ENCODE data around the gene CCNQ. TPM values are rescaled to one million over a fixed set of nuclear protein-coding genes. Genes with fewer than 3 reads are reported as not detected.

The CCNQ gene
- total and polyA plus RNA-seq, 12 donors = 16.9 to 132 (median 22.9) TPM

DNA sequence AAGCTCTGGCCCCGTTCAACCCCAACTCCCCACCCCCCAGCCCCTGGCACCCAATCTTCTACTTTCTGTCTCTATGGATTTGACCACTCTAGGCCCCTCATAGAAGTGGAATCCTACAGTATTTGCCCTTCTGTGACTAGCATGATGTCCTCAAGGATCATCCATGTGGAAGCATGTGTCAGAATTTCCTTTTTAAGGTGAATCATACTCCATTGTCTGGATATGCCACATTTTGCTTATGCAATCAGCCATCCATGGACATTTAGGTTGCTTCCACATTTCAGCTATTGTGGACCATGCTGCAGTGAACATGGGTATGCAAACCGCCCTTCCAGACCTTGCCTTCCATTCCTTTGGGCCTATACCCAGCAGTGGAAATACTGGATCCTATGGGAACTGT is 15.5 kb downstream of the CCNQ start:
- intact Hi-C loops (cut with DNase I) = no loop called here
- WGBS, 2 donors = 67 to 82% methylated on average over 2 of the region's 2 CpGs
- peaks cover 0 to 21% (median 0%) of the 10 kb centered on the region in 9 donors for H3K36me3 ChIP-seq
- TF ChIP-seq CTCF (IDR thresholded peaks at IDR 0.05) = no peak
- no peaks in the 10 kb centered on the region for H3K9me3 ChIP-seq
- no peak overlapping the region for H3K27ac ChIP-seq
- H3K4me1 ChIP-seq = peaks cover 0 to 10% (median 0%) of the 10 kb centered on the region in 9 donors
- H3K4me3 ChIP-seq = no peak overlapping the region
- DNase-seq (no peak), ATAC-seq (no peak)
- H3K27me3 ChIP-seq = peaks cover 0 to 2% (median 0%) of the 10 kb centered on the region in 7 donors

GRCh38 chrX:153582896-153583295 is 16.0 kb downstream of the CCNQ start:
- ATAC-seq (peak in 6 of 8 donors; percentile 41 to 75 (median 56)), DNase-seq (peak in 1 of 2 donors; percentile 27)
- TF ChIP-seq CTCF (IDR thresholded peaks at IDR 0.05) = no peak
- H3K36me3 ChIP-seq = peaks cover 0 to 16% (median 0%) of the 10 kb centered on the region in 9 donors
- peaks cover 0 to 5% (median 0%) of the 10 kb centered on the region in 7 donors for H3K27me3 ChIP-seq
- H3K27ac ChIP-seq = no peak overlapping the region
- peaks cover 0 to 10% (median 0%) of the 10 kb centered on the region in 9 donors for H3K4me1 ChIP-seq
- H3K9me3 ChIP-seq = no peaks in the 10 kb centered on the region
- 28 to 29% methylated on average over 13 of the region's 13 CpGs for WGBS, 2 donors
- H3K4me3 ChIP-seq = no peak overlapping the region
- intact Hi-C loops (cut with DNase I) = no loop called here

DNA sequence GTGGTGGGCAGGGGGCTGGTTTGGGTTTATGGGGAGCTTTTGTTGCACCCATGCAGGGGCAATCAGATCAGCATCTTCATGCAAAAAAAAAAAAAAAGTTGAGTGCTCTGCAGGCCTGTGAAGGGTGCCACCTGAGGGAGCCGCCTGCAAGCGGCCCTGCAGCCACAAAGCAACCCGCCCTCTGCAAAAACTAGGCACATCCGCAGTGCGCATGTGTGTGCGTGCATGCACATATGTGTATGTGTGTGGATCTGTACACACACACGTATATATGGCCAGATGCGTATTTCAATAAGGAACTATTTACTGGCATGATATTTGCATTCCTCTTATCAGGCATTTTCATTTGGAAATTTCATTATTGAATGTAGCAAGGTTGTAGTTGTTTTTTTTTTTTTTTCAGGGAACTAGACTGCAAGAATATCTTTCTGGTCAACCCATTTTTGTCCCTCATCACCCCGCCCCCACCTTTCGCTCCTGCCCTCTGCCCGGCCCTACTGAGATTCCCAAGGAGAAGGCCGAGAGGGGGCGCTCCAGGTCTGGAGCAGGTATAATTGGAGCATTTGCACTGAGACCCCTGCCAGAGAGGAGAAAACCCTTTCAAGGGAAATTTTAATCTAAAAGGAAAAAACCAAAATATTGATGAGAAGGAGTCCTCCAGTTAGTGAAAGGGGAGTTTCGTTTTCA is 18.1 kb downstream of the CCNQ start:
- Histone ChIP-seq H3K9me3 (no peaks in the 10 kb centered on the region), H3K27ac (no peak overlapping the region), H3K4me3 (no peak overlapping the region), H3K4me1 (peaks cover 0 to 10% (median 0%) of the 10 kb centered on the region in 9 donors), H3K27me3 (peaks cover 0 to 7% (median 0%) of the 10 kb centered on the region in 7 donors), H3K36me3 (no peaks in the 10 kb centered on the region)
- 82 to 91% methylated on average over 12 to 14 of the region's 14 CpGs for WGBS, 2 donors
- ATAC-seq (no peak), DNase-seq (no peak)
- TF ChIP-seq CTCF (IDR thresholded peaks at IDR 0.05) = peak in 5 of 9 donors; percentile 7 to 24 (median 13)
- intact Hi-C loops (cut with DNase I) = no loop called here

DNA sequence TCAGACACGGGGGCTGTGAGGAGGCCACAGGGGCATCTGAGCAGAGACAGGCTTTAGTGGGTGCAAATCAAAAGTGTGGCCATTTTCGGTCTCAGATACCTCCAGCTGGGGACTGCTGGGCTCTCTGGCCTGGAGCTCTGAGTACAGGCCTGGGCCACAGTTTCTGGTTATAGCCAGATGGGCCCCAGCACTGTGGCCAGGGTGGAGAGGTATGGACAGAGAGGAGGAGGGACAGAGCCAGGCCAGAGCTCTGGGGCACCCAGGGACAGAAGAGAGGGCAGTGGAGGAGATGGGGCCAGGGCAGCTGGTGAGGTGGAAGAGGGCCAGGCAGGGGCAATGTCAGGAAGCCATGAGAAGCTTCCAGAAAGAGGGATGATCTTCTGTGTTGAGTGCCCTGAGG is 20.1 kb downstream of the CCNQ start:
- no peak for TF ChIP-seq CTCF (IDR thresholded peaks at IDR 0.05)

More for the DNA sequence above, 20.1 kb downstream of the CCNQ start:
- Histone ChIP-seq H3K36me3 (no peaks in the 10 kb centered on the region), H3K27me3 (peaks cover 0 to 17% (median 0%) of the 10 kb centered on the region in 7 donors), H3K4me3 (no peak overlapping the region), H3K4me1 (peaks cover 0 to 10% (median 0%) of the 10 kb centered on the region in 9 donors), H3K27ac (no peak overlapping the region), H3K9me3 (no peaks in the 10 kb centered on the region)
- 76 to 88% methylated on average over 2 of the region's 2 CpGs for WGBS, 2 donors
- ATAC-seq (no peak), DNase-seq (no peak)
- intact Hi-C loops (cut with DNase I) = no loop called here

All from heart right ventricle (tissue), 16 donors.